B cell (primary cell): ENCODE data around the gene PSEN1. TPM values are rescaled to one million over a fixed set of nuclear protein-coding genes. Genes with fewer than 3 reads are reported as not detected.

Source experiments
- ATAC-seq: fragments of 200-7000 bp; cut with Tn5 transposase; one replicate; pipeline ENCODE4 v1.10.0; 2021; ENCODE audit warnings: low read depth, mild to moderate bottlenecking, moderate number of reproducible peaks, moderate library complexity
- CTCF ChIA-PET: fragments of 350-600 bp; sonication (Branson Sonifier 250); formaldehyde crosslinking; loops from one replicate; lab custom pipeline; 2021; ENCODE audit warnings: antibody characterized with exemption, inconsistent platforms; lab: Charles Lee
- POLR2A ChIA-PET: fragments of 350-600 bp; sonication (Branson Sonifier 250); formaldehyde crosslinking; loops from one replicate; lab custom pipeline; 2021; ENCODE audit warnings: antibody characterized with exemption; lab: Charles Lee
- DNase-seq: peaks from one replicate; pipeline ENCODE4 v3.0.0; 2013
- H2AFZ ChIP-seq: 2 replicates; pipeline ENCODE4 v1.6.1; 2012; ENCODE audit warnings: mild to moderate bottlenecking, low read depth, low read length; ENCODE audit not compliant: insufficient read depth, poor library complexity, severe bottlenecking
- H3K27ac ChIP-seq, 2 donors: 1 replicate in 1 of 2; 2 replicates in 1 of 2; pipeline ENCODE4 v1.5.1; 2012 to 2013; ENCODE audit warnings: low read length in 2 of 2, mild to moderate bottlenecking in 2 of 2, moderate library complexity in 1 of 2
- H3K27me3 ChIP-seq, 4 experiments: fragments of 200-600 bp in 1 of 4; sonication (generic) in 1 of 4; replicated peaks in 1 of 4; 1 replicate in 2 of 4; 2 replicates in 2 of 4; pipeline versions ENCODE4 v1.6.1 to v1.7.0; 2013 to 2016; ENCODE audit warnings: low read length in 3 of 4, mild to moderate bottlenecking in 2 of 4, mixed read lengths in 1 of 4, moderate library complexity in 1 of 4; ENCODE audit not compliant: insufficient read depth in 4 of 4, control insufficient read depth in 3 of 4; ENCODE audit errors: control extremely low read depth in 1 of 4
- H3K36me3 ChIP-seq, 2 experiments: replicated peaks in 1 of 2; 1 replicate in 1 of 2; 2 replicates in 1 of 2; pipeline versions ENCODE4 v1.6.1 to v1.7.1; 2013; ENCODE audit warnings: low read length in 1 of 2; ENCODE audit not compliant: insufficient read depth in 2 of 2, control insufficient read depth in 1 of 2; ENCODE audit errors: control extremely low read depth in 1 of 2, extremely low read depth in 1 of 2
- H3K4me1 ChIP-seq, 2 donors: fragments of 200-600 bp in 1 of 2; sonication (generic) in 1 of 2; 1 replicate in 1 of 2; 2 replicates in 1 of 2; pipeline versions ENCODE4 v1.5.1 to v1.6.1; 2013 to 2017; ENCODE audit warnings: low read length in 2 of 2; ENCODE audit not compliant: control insufficient read depth in 2 of 2, insufficient read depth in 2 of 2
- H3K4me2 ChIP-seq: replicated peaks from 2 replicates; pipeline ENCODE3; 2012; ENCODE audit warnings: mild to moderate bottlenecking, low read depth, low read length; ENCODE audit not compliant: poor library complexity, severe bottlenecking
- H3K4me3 ChIP-seq, 5 experiments: fragments of 200-600 bp in 1 of 5; sonication (generic) in 1 of 5; 1 replicate in 3 of 5; 2 replicates in 2 of 5; pipeline versions ENCODE4 v1.5.1 to v1.7.0; 2011 to 2016; ENCODE audit warnings: low read length in 4 of 5, mild to moderate bottlenecking in 4 of 5, low read depth in 2 of 5, control low read depth in 1 of 5, moderate library complexity in 1 of 5; ENCODE audit not compliant: insufficient read depth in 1 of 5; ENCODE audit errors: control extremely low read depth in 1 of 5, extremely low read depth in 1 of 5
- H3K79me2 ChIP-seq: fragments of 200-600 bp; sonication (generic); one replicate; pipeline ENCODE4 v1.6.0; 2016; ENCODE audit warnings: low read length; ENCODE audit not compliant: control insufficient read depth, insufficient read depth
- H3K9ac ChIP-seq: fragments of 200-600 bp; sonication (generic); 2 replicates; pipeline ENCODE4 v1.6.1; 2017; ENCODE audit warnings: mild to moderate bottlenecking, low read length, moderate library complexity
- H3K9me3 ChIP-seq, 3 donors: one replicate each; pipeline versions ENCODE4 v1.6.1 to v1.7.1; 2013; ENCODE audit warnings: low read length in 2 of 3; ENCODE audit not compliant: control insufficient read depth in 2 of 3, insufficient read depth in 1 of 3; ENCODE audit errors: control extremely low read depth in 1 of 3
- H4K20me1 ChIP-seq: 2 replicates; pipeline ENCODE4 v1.6.0; 2012; ENCODE audit warnings: mild to moderate bottlenecking, low read length; ENCODE audit not compliant: insufficient read depth, control insufficient read depth, poor library complexity, severe bottlenecking
- H3K27ac Mint-ChIP-seq: one replicate; pipeline ENCODE4 v1.8.0; 2021; ENCODE audit warnings: mixed read lengths
- H3K27me3 Mint-ChIP-seq: one replicate; pipeline ENCODE4 v1.8.0; 2021; ENCODE audit warnings: mixed read lengths
- H3K4me1 Mint-ChIP-seq: one replicate; pipeline ENCODE4 v1.8.0; 2021; ENCODE audit warnings: mixed read lengths
- H3K4me3 Mint-ChIP-seq: one replicate; pipeline ENCODE4 v1.8.0; 2021; ENCODE audit warnings: mixed read lengths
- H3K9me3 Mint-ChIP-seq: one replicate; pipeline ENCODE4 v1.8.0; 2022; ENCODE audit warnings: mixed read lengths; ENCODE audit not compliant: insufficient read depth
- CTCF ChIP-seq: fragments of 200-600 bp; IDR thresholded peaks from one replicate; pipeline ENCODE4 v1.8.0; 2022; ENCODE audit warnings: antibody characterized with exemption, mild to moderate bottlenecking
- EZH2 ChIP-seq: IDR thresholded peaks from 2 replicates; pipeline ENCODE4 v1.6.1; 2012; ENCODE audit warnings: borderline replicate concordance, low read depth, mild to moderate bottlenecking, moderate library complexity, low read length; ENCODE audit not compliant: insufficient read depth, poor library complexity, severe bottlenecking
- WGBS: methylation state at CpG from one replicate; pipeline ENCODE4 v1.1.5; 2013; ENCODE audit warnings: missing lambda C conversion rate; ENCODE audit not compliant: insufficient coverage; 5-methylcytosine and 5-hydroxymethylcytosine counted together
- intact Hi-C: fragments of 100-400 bp; cut with micrococcal nuclease; formaldehyde crosslinking; loops from one replicate; pipeline ENCODE4 v1.10.0; 2022
- polyA plus RNA-seq: library from polyadenylated mRNA; depleted of rRNA; stranded (reverse); fragments of >200 nt; gene quantifications from 2 replicates; pipeline ENCODE4 v1.2.3, GENCODE V29; 2012
- total RNA-seq, 2 donors: library from RNA; stranded (reverse); fragments of 120-200 nt in 1 of 2; gene quantifications; 1 replicate in 1 of 2; 2 replicates in 1 of 2; pipeline versions ENCODE4 v1.2.3 to v1.2.4, GENCODE V29; 2013 to 2022

PSEN1 gene
- total and polyA plus RNA-seq, 2 donors (not counting 1 experiment from before 2014, with no cell fraction given) = 10.2 to 75.9 TPM

DNA sequence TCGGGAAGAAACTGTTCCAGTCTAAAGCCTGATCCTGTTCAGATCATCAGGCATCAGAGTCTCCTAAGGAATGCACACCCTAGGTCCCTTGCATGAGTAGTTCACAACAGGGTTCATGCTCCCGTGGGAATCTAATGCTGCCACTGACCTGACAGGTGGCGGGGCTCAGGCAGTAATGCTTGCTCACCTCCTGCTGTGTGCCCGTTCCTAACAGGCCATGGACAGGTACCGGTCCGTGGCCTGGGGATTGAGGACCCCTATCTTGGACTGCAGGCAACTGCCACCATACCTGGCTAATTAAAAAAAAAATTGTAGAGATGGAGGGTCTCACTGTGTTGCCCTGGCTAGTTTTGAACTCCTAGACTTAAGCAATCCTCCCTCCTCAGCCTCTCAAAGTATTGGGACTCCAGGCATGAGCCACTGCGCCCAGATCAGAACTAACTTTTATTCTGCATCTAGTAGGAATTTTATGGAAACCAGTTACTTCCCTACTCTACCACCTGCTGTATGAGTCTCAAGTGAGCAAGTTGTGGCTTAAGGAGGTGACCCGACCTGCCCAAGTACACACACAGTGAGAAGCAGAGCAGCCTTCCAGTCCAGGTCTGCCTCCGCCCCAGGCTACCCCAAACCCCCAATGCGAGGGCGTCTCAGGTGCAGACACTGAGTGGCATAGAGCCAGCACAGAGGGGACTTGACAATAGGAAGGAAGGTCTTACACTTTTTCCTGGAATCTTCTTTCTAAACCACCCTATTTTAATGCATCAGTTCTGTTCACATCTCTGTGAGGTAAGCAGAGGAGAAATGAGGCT is 98.5 kb downstream of the PSEN1 start:
- peaks cover 30% of the 10 kb centered on the region for H3K4me1 Mint-ChIP-seq
- peak overlapping the region; percentile 29 for H3K4me3 Mint-ChIP-seq
- Histone ChIP-seq H3K4me2 (no peak overlapping the region), H3K27ac (no peak overlapping the region), H3K27me3 (peaks cover 0 to 69% (median 23%) of the 10 kb centered on the region in 4 experiments), H4K20me1 (peaks cover 5% of the 10 kb centered on the region), H3K9ac (no peak overlapping the region), H2AFZ (no peak overlapping the region), H3K9me3 (peaks cover 0 to 4% (median 0%) of the 10 kb centered on the region in 3 donors), H3K36me3 (no peaks in the 10 kb centered on the region), H3K79me2 (no peaks in the 10 kb centered on the region), H3K4me1 (peaks cover 32 to 34% of the 10 kb centered on the region in 2 donors), H3K4me3 (no peak overlapping the region)
- ATAC-seq = no peak
- WGBS = 75% methylated on average over 3 of the region's 11 CpGs
- intact Hi-C loops = no loop called here
- TF ChIP-seq EZH2 (no peak), CTCF (no peak)
- no peaks in the 10 kb centered on the region for H3K9me3 Mint-ChIP-seq
- peaks cover 45% of the 10 kb centered on the region for H3K27me3 Mint-ChIP-seq
- POLR2A ChIA-PET = no interaction called here
- CTCF ChIA-PET = no interaction called here
- no peak overlapping the region for H3K27ac Mint-ChIP-seq
- DNase-seq = peak; percentile 4

DNA sequence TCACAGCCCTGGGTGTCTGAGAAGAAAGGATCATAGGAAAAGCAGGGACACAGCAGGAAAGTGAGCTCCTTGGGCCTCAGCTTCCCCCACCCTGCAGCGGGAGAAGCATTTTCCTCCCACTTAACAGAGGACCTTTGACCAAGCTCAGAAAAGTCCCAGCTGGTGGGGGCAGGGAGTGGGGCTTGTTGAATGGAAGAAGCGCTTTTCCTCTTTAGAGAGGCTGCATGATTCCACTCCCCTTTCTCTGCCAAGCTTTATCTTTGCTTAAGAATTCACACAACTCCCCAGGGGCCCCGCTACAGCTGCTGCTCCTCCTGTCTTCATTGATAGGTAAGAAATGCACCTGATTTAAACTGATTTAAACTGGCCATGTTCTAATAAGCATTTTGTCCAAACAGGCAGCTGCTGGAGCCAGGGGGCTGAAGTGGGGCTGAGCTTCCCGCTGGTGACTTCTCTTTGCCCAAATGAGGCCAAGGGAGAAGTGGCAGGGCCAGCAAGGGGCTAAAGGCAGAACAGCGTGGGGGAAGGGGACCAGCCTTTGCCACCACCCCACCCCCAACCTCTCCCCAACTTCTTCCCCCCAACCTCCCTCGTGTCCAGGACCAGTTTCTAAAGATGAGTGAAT is 99.3 kb downstream of the PSEN1 start:
- intact Hi-C loops = no loop called here
- ATAC-seq = no peak

More for the DNA sequence above, 99.3 kb downstream of the PSEN1 start:
- TF ChIP-seq CTCF = no peak
- TF ChIP-seq EZH2 = no peak
- H3K4me3 ChIP-seq = no peak overlapping the region
- ChIA-PET POLR2A (no interaction called here), CTCF (no interaction called here)
- H3K27ac ChIP-seq = no peak overlapping the region
- H3K79me2 ChIP-seq = no peaks in the 10 kb centered on the region
- no peaks in the 10 kb centered on the region for H3K36me3 ChIP-seq
- H3K9ac ChIP-seq = no peak overlapping the region
- H3K4me3 Mint-ChIP-seq = peak overlapping the region; percentile 87
- 36% methylated on average over 1 of the region's 6 CpGs for WGBS
- no peaks in the 10 kb centered on the region for H3K9me3 Mint-ChIP-seq
- peaks cover 35% of the 10 kb centered on the region for H3K4me1 Mint-ChIP-seq
- DNase-seq = peak; percentile 10
- no peak overlapping the region for H2AFZ ChIP-seq
- peaks cover 39 to 42% of the 10 kb centered on the region in 2 donors for H3K4me1 ChIP-seq
- peaks cover 48% of the 10 kb centered on the region for H3K27me3 Mint-ChIP-seq
- peaks cover 5% of the 10 kb centered on the region for H4K20me1 ChIP-seq
- H3K27me3 ChIP-seq = peaks cover 0 to 77% (median 25%) of the 10 kb centered on the region in 4 experiments
- H3K9me3 ChIP-seq = peaks cover 0 to 6% (median 0%) of the 10 kb centered on the region in 3 donors
- no peak overlapping the region for H3K27ac Mint-ChIP-seq
- no peak overlapping the region for H3K4me2 ChIP-seq
